GM19372 (cell line): Measurements from ENCODE around the gene EDDM3A.
"Not testable (repeated sequence)": the region's sequence is repeated elsewhere in the genome, so short reads cannot be mapped to it uniquely, and the experiment has no call there.

ENCODE experiments used
- ATAC-seq: cut with Tn5 transposase; IDR thresholded peaks from one replicate; pipeline ENCODE4 v1.9.1; 2021; ENCODE audit warnings: mild to moderate bottlenecking, low read depth, moderate library complexity; ENCODE audit not compliant: unreplicated experiment

The EDDM3A gene, protein sequence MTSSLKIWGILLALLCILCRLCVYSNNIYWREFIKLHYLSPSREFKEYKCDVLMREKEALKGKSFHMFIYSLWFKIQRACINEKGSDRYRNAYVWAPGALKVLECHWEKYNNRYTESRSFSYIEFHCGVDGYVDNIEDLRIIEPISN

DNA sequence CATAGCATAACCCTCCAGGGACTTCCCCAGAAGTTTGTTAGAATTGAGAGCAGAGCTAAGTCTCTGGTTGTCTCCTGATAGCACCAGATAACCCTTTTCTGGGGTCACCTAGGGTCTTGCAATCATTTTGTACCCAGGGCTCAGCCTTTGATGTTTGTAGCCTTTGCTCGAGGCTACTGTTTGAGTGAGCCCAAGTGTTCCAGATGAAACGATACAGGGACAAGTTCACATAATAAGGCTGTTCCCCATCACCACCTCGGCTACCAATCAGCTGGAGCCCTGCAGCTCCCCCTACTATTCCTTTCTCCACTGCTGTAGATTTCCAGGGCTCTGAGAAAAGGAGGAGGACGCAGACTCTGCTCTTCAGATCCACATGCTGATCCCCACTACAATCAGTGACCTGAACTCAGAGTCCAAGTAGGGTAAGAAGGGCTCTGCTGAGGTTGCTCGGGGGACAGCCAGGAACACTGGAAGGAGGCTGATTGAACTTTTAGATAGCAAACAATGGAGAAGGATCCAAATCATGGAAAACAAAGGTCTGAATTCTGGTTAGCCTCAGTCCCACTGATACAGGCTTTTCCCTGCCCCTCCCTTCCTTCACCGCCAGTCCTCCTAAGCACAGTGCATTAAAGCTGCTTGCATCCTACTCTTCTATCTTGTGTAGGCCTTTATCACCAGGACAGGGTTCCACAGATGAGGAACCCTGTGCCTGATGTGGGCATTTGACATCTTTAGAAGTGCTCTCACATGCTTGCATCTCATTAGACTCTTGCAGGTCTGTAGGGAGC is at the start of gene EDDM3A:
TSS of gene EDDM3A (plus strand) at position 317 of the 788 bp plus-strand sequence. CDS start 1,694 bp downstream, outside the sequence.
- no peak for ATAC-seq

DNA sequence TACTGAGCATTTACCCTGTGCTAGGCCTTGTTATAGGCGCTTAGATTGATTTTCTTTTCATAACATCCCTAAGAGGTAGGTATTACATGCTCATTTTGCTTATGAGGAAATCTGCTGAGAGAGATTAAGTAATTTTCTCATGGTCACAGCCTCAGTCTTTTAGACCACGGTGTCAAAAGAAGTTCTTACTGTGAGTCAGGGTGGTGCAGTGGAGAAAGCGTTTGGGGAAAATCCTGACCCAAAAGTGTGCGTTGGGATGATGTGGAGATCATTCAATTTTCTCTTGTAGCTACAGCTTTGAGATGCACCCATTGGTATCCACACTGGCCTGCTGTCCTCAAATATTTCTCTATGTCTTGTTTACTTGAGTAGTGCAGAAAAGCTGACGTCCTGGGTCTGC is 48.9 kb upstream of the EDDM3A start:
- no peak for ATAC-seq

DNA sequence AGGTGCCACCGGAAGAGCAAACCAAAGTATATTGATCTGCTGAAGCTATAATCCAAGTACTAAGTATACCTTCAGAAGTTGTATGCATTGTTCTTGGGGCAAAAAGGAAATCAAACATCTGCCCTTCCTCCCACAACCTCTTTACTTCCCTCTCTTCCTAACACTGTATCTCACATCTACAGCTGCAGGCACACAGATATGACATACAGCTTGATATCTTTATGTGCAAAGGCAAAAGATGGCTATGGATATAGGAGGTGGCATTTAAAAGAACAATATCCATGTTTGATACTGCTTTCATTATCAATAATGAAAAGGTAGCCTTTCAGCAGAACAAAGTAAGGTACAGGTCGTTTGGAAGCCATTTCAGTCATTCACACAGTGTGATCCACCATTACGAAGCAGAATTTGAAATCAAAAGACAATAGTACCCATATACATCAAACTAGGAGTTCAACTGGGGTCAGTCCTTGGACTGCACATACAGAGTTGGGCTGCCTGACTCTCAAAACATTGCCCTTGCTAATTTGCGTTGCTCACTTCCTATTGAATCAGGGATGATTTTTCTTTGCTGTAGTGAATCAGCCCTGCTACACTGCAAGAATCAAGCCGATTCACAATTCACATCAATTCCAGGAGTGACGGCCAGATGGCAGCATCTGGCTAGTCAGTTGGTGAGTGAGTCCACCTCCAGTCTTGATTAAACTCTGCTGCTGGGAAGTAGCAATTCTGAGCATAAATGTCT is 48.2 kb upstream of the EDDM3A start:
- ATAC-seq: no peak

DNA sequence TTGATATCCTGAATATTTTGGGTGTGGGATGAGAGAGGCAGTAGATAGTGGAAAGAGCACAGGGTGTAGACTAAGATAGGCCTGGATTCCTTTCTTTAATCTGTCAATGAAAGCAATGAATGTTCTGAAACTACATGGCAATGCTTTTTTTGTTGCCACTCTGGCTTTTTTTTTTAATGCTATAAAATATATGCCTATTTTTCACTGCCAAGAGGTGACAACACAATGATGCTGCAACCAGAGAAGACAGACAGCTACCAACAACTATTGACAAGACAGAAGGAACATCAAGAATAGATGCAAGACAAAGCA is 47.7 kb upstream of the EDDM3A start:
- ATAC-seq: no peak

DNA sequence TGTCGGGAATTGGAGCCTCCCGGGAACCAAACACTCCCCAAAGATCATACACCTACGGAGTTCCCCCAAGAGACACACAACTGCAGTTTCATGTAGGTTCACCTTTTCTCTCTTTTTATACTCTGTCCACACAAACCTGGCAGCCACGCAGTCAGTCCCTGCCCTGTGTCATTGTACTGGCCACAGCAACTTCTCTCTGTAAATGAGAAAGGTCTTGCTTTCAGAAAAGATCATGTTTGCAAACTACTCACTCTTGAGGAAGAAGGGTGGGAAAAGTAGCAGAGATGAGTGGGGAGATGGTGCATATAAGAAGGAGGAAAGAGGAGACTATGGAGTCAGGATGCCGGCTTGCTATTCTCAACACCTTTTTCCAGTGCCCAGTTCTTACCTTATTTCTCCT is 46.8 kb upstream of the EDDM3A start:
- ATAC-seq: no peak

DNA sequence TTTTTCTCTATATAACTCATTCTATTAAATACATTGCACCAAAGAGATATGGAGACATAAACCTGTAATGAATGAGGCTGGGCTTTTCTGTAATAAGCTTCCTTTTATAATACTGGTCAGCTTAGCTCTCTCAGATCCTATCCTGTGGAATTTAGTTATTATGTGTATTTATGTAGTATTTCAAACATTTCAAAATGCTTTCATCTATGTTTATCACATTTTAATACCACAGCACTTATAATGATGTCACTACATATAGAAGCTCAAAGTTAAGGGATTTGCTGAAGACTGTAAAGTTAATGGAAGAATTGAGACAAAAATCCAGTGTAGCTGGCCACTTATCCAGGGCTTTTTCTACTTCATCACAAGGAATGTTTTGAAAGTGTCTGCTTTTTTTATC is 45.8 kb upstream of the EDDM3A start:
- ATAC-seq: no peak

DNA sequence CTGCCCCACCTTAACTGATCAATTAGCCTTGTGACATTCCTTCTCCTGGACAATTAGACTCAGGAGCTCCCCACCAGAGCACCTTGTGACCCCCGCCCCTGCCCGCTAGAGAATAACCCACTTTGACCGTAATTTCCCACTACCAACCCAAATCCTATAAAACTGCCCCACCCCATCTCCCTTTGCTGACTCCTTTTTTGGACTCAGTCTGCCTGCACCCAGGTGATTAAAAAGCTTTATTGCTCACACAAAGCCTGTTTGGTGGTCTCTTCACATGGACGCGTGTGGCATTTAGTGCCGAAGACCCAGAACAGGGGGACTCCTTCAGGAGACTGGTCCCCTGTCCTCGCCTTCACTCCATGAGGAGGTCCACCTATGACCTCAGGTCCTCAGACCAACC is 44.7 kb upstream of the EDDM3A start:
- ATAC-seq: not testable (repeated sequence)

DNA sequence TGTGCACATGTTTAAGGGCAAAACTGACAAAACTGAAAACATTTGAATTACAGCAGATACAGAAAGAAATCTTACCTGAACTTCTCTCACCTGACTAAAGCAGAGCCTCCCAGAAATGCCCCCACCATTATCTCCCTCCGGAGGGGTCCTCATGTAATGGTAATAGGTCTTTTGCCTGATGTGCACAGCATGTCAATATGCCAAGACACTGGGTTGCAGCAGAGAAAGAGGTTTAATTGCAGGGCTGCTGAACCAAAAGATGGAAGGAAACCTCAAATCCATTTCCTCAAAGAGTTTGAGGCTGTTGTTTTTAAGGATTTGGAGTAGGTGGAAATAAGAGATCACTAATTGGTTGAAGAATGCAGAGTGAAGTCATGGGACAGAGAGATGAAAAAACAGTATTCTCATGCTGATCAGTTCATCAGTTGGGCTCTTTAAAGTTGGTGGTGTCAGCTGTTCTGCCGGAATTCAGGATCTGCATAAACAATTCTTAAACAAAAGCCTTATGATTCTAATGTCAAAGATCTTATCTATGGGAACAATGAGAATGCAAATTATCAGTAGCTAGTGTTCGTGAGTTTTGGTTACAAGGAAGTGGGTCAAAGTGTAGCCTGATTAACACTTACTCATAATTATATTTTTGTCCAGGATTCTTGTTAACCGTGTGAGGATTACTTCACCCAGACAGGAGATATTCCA is 38.9 kb upstream of the EDDM3A start:
- ATAC-seq: no peak

DNA sequence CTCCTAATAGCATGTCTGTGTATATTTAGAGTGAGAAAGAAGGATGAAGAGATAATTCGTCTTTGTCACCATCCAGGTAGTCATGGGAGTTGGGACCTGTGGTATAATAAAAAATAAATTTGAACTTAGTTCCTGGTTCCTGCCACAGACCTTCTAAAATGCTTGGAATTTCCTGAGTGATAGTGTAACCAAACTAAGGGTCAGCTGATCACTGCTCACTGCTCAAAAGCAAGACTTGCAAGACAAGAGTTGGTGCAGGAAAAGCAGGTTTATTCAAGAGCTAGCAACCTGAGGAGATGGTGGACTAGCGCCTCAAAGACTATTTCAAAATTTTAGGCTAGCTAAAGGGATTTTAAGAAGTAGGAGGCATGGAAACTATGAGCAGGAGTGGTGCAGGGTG is 38.1 kb upstream of the EDDM3A start:
- ATAC-seq: no peak

DNA sequence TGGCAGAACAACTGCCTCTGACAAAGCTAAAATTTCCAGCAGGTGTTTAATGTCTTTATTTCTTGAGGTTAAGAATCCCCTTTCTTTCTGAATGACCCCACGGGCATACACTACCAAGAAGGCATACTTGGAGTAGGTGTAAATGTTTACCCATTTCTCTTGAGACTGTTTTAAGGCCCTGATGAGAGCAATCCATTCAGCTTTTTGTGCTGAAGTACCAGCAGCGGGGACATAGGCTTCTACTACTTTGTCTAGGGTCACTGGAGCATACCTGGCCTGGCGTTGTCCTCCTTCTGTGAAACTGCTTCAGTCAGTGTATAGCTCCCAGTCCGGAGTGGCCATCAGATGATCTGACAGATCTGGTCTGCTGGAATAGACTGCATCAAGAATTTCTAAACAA is 34.4 kb upstream of the EDDM3A start:
- no peak for ATAC-seq

DNA sequence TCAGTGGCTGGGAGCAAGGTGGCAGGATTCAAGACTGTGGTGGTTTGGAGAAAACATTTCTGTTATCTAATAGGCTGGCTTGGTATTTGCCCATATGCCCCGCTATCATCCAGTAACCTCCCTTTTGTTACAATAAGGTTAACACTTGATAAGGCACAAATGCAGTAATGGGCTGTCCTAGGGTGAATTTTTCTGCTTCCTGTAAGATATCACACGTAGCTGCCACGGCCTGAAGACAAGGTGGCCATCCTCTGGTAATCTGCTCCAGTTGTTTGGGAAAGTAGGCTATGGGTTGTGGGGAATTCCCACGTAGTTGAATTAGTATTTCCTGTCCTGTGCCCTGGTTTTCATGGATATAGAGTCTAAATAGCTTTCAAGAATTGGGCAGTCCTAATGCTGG is 34.0 kb upstream of the EDDM3A start:
- no peak for ATAC-seq

DNA sequence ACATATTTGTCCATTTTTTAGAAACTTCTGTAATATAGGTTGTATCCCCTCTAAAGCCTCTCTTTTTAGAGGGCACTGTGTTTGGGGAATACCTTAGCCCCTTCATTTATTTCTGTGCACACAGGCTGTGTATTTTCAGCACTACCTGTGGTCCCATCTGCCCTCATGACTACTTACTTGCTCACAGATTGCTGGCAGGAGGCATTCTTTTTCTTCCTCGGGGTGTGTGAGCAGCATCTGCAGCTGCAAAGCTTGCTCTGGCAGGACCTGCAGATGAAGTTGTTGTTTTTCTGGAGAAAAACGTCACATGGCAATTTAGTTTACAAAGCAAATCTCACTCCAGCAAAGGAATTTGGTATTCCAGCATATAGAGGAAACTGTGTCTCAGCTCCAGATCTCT is 32.8 kb upstream of the EDDM3A start:
- ATAC-seq: no peak

DNA sequence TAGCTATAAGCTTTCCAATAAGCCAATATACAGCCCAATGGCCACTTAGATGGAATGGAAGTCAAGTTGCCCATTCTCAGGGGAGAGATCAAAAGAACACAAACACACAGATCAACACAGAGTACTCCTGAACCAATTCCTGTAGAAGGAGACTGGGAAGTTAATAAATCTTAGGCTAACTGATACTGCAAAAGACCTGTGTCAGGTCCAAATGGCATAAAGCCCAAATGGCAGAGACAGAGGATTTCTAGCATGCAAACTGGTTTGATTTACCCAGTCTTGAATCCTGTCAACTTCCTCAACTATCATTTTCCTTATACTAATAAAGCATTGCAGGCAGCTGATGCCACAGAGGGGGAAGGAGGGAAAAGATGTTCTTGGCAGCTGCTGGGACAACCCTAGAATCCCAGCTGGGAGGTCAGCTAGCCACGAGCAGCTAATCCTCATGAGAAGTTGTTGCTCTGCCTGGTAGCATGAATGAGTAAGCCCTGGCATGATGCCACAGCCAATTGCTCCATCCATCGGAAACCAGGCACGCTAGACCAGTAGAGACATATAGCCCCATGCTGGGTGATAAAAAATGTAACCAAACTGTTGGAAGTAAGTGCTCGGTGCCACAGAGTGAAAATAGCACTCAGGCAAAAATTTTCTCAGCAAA is 31.0 kb upstream of the EDDM3A start:
- ATAC-seq: no peak

DNA sequence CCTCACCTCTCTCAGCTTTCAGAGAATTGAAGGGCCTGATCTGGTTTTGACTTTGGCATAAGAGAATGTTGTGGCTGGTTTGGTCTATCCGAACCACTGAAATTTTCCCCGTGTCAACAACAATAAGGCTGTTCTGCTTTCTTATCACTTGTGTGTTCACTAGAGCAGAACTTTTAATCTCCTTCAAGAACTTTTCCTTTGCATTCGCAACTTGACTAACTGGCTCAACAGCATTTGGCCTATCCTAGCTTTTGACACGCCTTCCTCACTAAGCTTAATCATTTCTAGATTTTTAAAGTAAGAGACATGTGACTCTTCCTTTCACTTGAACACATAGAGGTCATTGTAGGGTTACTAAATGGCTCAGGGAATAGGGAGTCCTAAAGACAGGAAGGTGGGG is 25.9 kb upstream of the EDDM3A start:
- ATAC-seq: no peak

DNA sequence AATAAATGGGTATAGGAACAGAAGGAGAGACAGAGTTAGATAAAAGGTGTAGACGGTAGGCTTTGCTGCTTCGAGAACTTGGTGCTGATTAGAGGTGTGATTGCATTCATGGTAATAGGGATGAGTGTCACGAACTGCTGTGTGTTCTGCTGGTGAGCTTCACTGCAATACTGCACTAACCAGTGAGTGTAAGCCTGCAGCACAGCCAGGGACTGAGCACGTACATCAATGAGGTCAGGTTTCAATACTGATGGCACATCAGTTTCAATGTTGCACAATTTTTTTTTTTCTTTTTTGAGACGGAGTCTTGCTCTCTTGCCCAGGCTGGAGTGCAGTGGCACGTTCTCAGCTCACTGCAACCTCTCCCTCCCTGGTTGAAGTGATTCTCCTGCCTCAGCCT is 24.9 kb upstream of the EDDM3A start:
- no peak for ATAC-seq

DNA sequence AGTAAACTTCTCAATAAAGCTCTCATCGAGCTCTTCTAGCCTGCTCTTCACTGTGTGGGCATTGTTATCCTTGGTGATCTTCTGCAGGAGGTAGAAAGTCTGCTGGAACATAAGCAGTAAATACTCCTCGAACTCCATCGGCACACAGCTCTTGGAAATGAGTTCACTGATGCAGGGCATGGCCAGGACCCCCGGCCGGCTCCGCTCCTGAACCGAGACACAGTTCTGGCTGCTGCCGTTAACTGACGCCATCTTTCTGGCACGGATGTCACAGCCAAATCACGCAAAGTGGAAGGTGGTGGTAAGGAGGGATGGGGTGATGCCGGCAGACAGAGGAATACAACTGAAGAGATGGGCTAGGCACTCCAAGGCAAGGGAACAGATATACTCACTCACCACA is 23.7 kb upstream of the EDDM3A start:
- ATAC-seq: no peak

DNA sequence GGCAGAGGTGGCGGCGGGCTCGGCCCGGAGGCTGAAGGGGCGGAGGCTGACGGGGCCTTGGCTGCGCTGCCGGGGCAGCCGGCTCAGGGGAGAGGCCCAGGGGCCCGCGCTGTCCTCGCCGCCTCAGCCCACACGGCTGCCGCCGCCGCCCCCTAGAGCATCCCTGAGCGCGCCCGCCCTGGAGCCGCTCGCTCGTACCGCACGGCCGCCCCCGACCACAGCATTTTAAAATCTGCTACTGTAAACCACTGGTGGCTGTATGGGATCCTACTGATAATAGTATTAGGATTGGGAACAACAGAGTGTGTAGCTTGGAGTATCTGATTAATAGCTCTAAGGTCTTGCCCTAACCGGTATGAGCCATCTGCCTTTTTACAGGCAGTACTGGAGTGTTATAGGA is 22.2 kb upstream of the EDDM3A start:
- no peak for ATAC-seq

DNA sequence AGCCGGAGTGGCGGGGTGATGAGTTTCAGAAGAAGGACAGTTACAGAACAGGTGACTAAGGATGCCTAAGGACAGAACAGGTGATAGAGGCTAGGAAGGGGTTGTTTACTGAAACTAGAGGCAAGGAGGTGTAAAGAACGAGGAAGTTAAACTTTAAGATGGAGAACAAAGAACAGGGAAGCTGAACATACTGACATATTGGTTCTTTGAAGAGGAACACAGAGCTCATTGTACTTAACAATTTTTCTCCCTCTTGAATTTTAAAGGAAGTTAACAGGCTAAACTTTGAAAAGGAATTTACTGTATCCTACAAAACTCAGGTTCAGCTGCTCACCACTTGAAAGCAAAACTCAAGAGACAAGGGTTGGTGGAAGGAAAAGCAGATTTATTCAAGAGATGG is 19.6 kb upstream of the EDDM3A start:
- not testable (repeated sequence) for ATAC-seq

DNA sequence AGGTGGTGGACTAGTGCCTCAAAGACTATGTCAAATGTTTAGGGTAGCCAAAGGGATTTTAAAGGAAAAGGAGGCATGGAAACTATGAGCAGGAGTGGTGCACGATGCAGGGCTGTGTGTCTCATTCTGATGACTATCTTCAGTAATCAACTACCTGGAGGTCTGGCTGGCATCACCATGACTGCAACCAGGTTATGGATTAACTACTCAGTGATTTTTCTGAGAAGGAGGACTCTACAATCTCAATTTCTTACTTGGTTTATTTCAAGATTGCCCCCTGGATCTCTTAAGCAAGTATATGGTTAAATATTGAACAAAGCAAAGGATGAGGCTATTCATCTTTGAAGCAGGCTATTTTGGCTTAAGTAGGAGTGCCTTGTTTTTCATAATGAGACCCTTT is 19.2 kb upstream of the EDDM3A start:
- ATAC-seq: no peak

DNA sequence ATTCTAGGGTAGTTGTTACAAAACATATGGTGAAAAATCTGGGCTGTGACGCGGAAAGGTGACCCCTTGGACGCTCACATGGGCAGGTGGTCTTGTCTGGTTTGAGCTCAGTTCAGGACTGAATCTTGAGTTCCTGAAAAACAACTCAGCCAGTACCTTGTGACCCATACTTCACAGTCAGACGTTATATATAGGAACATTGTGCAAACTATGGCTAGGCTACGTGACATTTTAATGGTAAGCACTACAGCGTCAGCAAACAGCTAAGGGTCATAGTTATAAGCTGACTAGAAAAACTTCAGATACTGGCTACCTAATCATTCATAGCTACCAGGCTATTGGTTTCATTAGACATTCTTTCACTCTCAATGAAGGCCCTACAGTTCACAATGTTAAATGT is 14.8 kb upstream of the EDDM3A start:
- no peak for ATAC-seq

DNA sequence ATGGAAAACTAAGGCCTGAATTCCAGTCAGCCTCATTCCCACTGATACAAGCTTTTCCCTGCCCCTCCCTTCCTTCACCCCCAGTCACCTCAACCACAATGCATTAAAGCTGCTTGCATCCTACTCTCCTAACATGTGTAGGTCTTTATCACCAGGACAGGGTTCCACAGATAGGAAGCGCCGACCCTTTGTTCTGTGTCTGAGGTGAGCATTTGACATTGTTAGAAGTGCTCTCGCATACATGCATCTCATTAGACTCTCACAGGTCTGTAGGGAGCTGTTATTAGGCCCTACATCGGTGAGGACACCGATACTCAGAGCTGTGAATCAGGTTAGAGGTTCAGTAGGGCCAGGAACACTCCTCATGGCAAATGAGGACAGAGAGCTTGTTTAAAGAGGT is 13.2 kb upstream of the EDDM3A start:
- ATAC-seq: no peak
